ENCODE data around the gene VASP. TPM values are rescaled to one million over a fixed set of nuclear protein-coding genes. Genes with fewer than 3 reads are reported as not detected.

Gene VASP
- total and polyA plus RNA-seq, 2 of the 13 experiments (the other 11 are each of a cell fraction or from before 2014, with no cell fraction given) = 41.8 to 67.1 TPM

GRCh38 chr19:45564131-45564780 is 57.0 kb downstream of the VASP start (continued):
- no peak for TF ChIP-seq ZNF720 (CRISPR knock-in tag; IDR thresholded peaks at IDR 0.05)

GRCh38 chr19:45567609-45568008 is 60.3 kb downstream of the VASP start:
- Histone ChIP-seq H3K36me3 (replicated peaks in 1 of 2; ENCODE audit: control insufficient read depth in 1 of 2, insufficient read depth in 2 of 2, low read length in 2 of 2) (peaks cover 0 to 4% of the 10 kb centered on the region in 2 experiments; a peak in 2 of 5 replicates), H4K20me1 (ENCODE audit: insufficient read depth, low read length) (no peaks in the 10 kb centered on the region), H3K79me2 (ENCODE audit: insufficient read depth, low read length) (peaks cover 8% of the 10 kb centered on the region), H3K4me2 (ENCODE audit: low read depth, low read length) (no peak overlapping the region), H3K27me3 (ENCODE audit: control insufficient read depth in 1 of 2, insufficient read depth in 2 of 2, low read length in 2 of 2) (no peaks in the 10 kb centered on the region), H2AFZ (ENCODE audit: low read length) (no peak overlapping the region), H3K4me3 (replicated peaks in 1 of 3; ENCODE audit: insufficient read depth in 1 of 3, low read depth in 2 of 3, low read length in 3 of 3) (no peak overlapping the region), H3K4me1 (ENCODE audit: insufficient read depth, low read length) (peaks cover 28% of the 10 kb centered on the region), H3K9me3 (ENCODE audit: low read length) (no peaks in the 10 kb centered on the region), H3K9ac (ENCODE audit: insufficient read depth, low read depth, low read length) (no peak overlapping the region), H3K27ac (ENCODE audit: extremely low read length, insufficient read depth, low read length) (no peak overlapping the region)
- ATAC-seq = no peak
- intact Hi-C loops (cut with micrococcal nuclease; ENCODE audit: unreplicated experiment) = no loop called here
- CTCF ChIA-PET (ENCODE audit: low intra/inter-chr PET ratio, low total read pairs) = no interaction called here
- DNase-seq (ENCODE audit: low spot score) = no peak
- no TSS peak for BruUV-seq (replicated peaks)
- TF ChIP-seq RERE (CRISPR knock-in tag; IDR thresholded peaks at IDR 0.05; ENCODE audit: low read depth) (no peak), ZBTB20 (CRISPR knock-in tag; IDR thresholded peaks at IDR 0.05; ENCODE audit: borderline replicate concordance, low read depth) (no peak)
- POLR2A ChIA-PET = interaction anchor here (1.0 kb wide), 1 partner anchor 16 kb away, joined by 4 read pairs; no protein-coding TSS in a partner anchor
- in situ Hi-C loops (cut with HindIII; ENCODE audit: extremely low pct_ligation_motif_present, low pct_unique_long_range_greater_than_20kb) = no loop called here
- whole genome bisulfite sequencing (ENCODE audit: low lambda C conversion rate) = 96% methylated on average over 2 of the region's 2 CpGs
- no peak for FAIRE-seq
